ENCODE results near the gene ITGB6. TPM values are rescaled to one million over a fixed set of nuclear protein-coding genes. Genes with fewer than 3 reads are reported as not detected.

Gene ITGB6
- total and polyA plus RNA-seq, 2 donors (not counting 3 experiments of a cell fraction or from before 2014, with no cell fraction given): 0.03 TPM; not detected in 1

DNA sequence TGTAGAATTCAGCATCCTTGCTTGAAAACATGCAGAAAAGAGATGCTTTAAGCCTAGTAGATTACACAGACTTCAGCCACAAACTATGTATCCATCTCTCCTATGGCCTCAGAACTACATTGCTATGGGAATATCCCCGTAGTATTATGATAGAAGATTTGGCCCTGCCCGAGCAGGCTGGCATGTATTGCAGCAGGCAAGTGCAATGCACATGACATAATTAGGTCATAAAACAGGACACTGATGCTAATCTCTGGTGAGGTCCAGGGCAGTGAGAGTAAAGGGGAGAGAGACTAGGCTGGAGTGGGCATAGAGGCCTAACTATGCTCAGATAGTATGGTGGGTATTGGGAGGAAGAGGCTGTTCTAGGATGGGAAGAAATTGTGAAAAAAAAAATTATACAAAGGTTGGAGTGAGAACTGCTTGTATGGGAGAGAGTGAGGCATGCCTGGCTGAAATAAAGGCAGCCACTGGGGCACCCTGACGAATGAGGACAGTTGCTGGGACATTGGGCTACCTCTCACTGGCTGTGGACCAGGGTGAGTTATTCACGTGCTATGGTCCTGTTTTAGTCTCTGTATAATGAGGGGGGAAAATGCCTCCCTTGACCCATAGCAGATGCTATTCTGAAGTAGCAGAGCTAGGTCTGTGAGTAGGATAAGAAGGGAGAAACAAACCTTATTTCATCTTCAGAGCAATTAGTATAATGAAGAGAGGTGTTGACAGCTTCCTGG is 136.0 kb downstream of the ITGB6 start:
- POLR2A ChIA-PET: no interaction called here
- dilution Hi-C loops (cut with MboI; ENCODE audit: extremely low pct_ligation_motif_present, low sequenced_read_pairs): no loop called here

More for the DNA sequence above, 136.0 kb downstream of the ITGB6 start:
- Histone ChIP-seq H3K9me3 (replicated peaks; ENCODE audit: control insufficient read depth, insufficient read depth, low read length) (no peaks in the 10 kb centered on the region), H2AFZ (ENCODE audit: low read depth, low read length) (no peak overlapping the region), H3K4me3 (replicated peaks in 1 of 3; ENCODE audit: insufficient read depth in 1 of 3, low read depth in 1 of 3, low read length in 3 of 3) (no peak overlapping the region), H3K4me2 (ENCODE audit: insufficient read depth, low read length) (no peak overlapping the region), H3K9me1 (replicated peaks; ENCODE audit: control insufficient read depth, extremely low read depth, insufficient read depth, low read length) (no peaks in the 10 kb centered on the region), H3K36me3 (ENCODE audit: control insufficient read depth in 2 of 2, extremely low read depth in 1 of 2, insufficient read depth in 2 of 2, low read length in 2 of 2) (no peaks in the 10 kb centered on the region), H3K27me3 (ENCODE audit: control insufficient read depth in 2 of 2, insufficient read depth in 2 of 2, low read length in 2 of 2) (no peaks in the 10 kb centered on the region), H3K4me1 (ENCODE audit: control insufficient read depth, extremely low read depth, insufficient read depth, low read length) (peaks cover 18% of the 10 kb centered on the region), H3K79me2 (ENCODE audit: control insufficient read depth, insufficient read depth, low read length) (peaks cover 24% of the 10 kb centered on the region), H4K20me1 (replicated peaks; ENCODE audit: control insufficient read depth, extremely low read depth, insufficient read depth, low read length) (no peaks in the 10 kb centered on the region), H3K27ac (ENCODE audit: insufficient read depth, low read depth, low read length) (no peak overlapping the region), H3K9ac (replicated peaks; ENCODE audit: extremely low read depth, insufficient read depth, low read length) (no peak overlapping the region)
- no TSS peak for BruUV-seq (replicated peaks)
- TF ChIP-seq CTCF (IDR thresholded peaks at IDR 0.05; ENCODE audit: extremely low read depth in 1 of 2, insufficient read depth in 1 of 2, low read depth in 1 of 2, low read length in 2 of 2) (no peak), GATA2 (IDR thresholded peaks at IDR 0.05; ENCODE audit: insufficient read depth, insufficient read length, low read depth, low read length) (peak; percentile 16)
- intact Hi-C loops (cut with micrococcal nuclease): no loop called here
- CTCF ChIA-PET: interaction anchor here (1.0 to 1.4 kb wide), 3 partner anchors 10 to 22 kb away, joined by 3 to 6 read pairs (median 3); no protein-coding TSS in a partner anchor
- no peak for DNase-seq (ENCODE audit: low read depth, low spot score)
- no peak for FAIRE-seq
